CD4-positive, alpha-beta T cell treated with Interleukin-15 for 1 hour (primary cell): ENCODE results near the gene LARP1.

Source experiments
- DNase-seq: peaks from one replicate; pipeline ENCODE4 v3.0.0-alpha.2; 2020

Gene LARP1

GRCh38 chr5:154861946-154862345 is 106.8 kb downstream of the LARP1 start:
- DNase-seq, result no peak

GRCh38 chr5:154862766-154863165 is 107.6 kb downstream of the LARP1 start:
- DNase-seq, result no peak

GRCh38 chr5:154863291-154864080 is 108.3 kb downstream of the LARP1 start:
- no peak for DNase-seq

GRCh38 chr5:154865466-154866184 is 110.4 kb downstream of the LARP1 start:
- no peak for DNase-seq

- no peak for DNase-seq
Observed at GRCh38 chr5:154866841-154867240, 111.7 kb downstream of the LARP1 start.
